Mammary epithelial cell (primary cell): ENCODE results near the gene FUT2.

Experiments used
- CTCF ChIP-seq, 2 donors: IDR thresholded peaks in 1 of 2; conservative IDR thresholded peaks in 1 of 2; 2 replicates each; pipeline ENCODE4 v1.5.1; 2011 to 2012; ENCODE audit warnings: inconsistent platforms in 2 of 2, low read length in 2 of 2, mild to moderate bottlenecking in 2 of 2, control low read depth in 1 of 2, low read depth in 1 of 2; ENCODE audit not compliant: insufficient read depth in 1 of 2; ENCODE audit errors: extremely low read depth in 1 of 2
- EZH2 ChIP-seq: IDR thresholded peaks from 2 replicates; pipeline ENCODE4 v1.6.1; 2012; ENCODE audit warnings: low read length, inconsistent platforms, borderline replicate concordance

DNA sequence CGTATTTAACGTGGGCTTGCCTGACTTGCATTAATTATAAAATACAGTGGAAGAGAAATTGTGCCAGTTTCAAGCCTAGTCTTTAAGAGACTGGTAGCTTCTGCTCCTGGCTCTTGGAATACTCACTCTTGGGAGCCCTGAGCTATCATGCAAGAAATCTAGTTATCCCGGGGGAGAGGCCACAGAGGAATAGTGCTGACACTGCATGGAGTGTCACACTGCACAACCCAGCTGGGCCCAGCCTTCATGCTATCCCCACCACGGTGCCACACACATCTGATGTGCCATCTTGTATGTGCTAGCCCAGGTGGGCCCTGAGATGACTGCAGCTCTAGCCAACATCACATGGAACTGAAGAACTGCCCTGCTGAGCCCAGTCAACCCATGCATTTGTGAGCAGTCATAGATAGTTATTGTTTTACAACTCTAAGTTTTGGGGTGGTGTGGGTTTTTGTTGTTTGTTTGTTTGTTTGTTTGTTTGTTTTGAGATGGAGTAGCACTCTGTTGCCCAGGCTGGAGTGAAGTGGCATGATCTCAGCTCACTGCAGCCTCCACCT is 15.4 kb downstream of the FUT2 start:
- TF ChIP-seq CTCF (conservative IDR thresholded peaks at IDR 0.05 in 1 of 2, IDR thresholded peaks at IDR 0.05 in 1 of 2; ENCODE audit: extremely low read depth in 1 of 2, insufficient read depth in 1 of 2, low read depth in 1 of 2, low read length in 2 of 2) = no peak
- no peak for TF ChIP-seq EZH2
